Upper lobe of right lung (tissue), 1 donor: ENCODE results near the gene P2RY12. TPM values are rescaled to one million over a fixed set of nuclear protein-coding genes. Genes with fewer than 3 reads are reported as not detected.
"Not testable (repeated sequence)": the region's sequence is repeated elsewhere in the genome, so short reads cannot be mapped to it uniquely, and the experiment has no call there.

Source experiments
- ATAC-seq: fragments of 200-7000 bp; cut with Tn5 transposase; one replicate; pipeline ENCODE4 v1.9.1; 2020; ENCODE audit warnings: mild to moderate bottlenecking, moderate library complexity
- DNase-seq: peaks from one replicate; pipeline ENCODE4 v3.0.0-alpha.2; 2020
- H3K27ac ChIP-seq: fragments of 200-600 bp; one replicate; pipeline ENCODE4 v1.8.0; 2022
- H3K27me3 ChIP-seq: fragments of 200-600 bp; one replicate; pipeline ENCODE4 v1.8.0; 2022; ENCODE audit warnings: mild to moderate bottlenecking
- H3K36me3 ChIP-seq: fragments of 200-600 bp; one replicate; pipeline ENCODE4 v1.8.0; 2022
- H3K4me1 ChIP-seq: fragments of 200-600 bp; one replicate; pipeline ENCODE4 v1.8.0; 2022
- H3K4me3 ChIP-seq: fragments of 200-600 bp; one replicate; pipeline ENCODE4 v1.8.0; 2022; ENCODE audit warnings: mild to moderate bottlenecking
- H3K9me3 ChIP-seq: fragments of 200-600 bp; one replicate; pipeline ENCODE4 v1.8.0; 2022
- CTCF ChIP-seq: fragments of 200-600 bp; IDR thresholded peaks from one replicate; pipeline ENCODE4 v1.8.0; 2022; ENCODE audit warnings: antibody characterized with exemption
- intact Hi-C: fragments of 100-400 bp; cut with DNase I; formaldehyde crosslinking; loops from one replicate; pipeline ENCODE4 v1.11.0; 2022
- total RNA-seq: library from RNA; stranded (reverse); fragmentation: NEBNext Ultra II Directional; extraction: Animal tissue kit (Norgen Biotek cat#: 25700); gene quantifications from one replicate; pipeline ENCODE4 v1.2.1, GENCODE V29; 2021
- donor health status: DM: no; HTN: yes; CAD: no; lungs with severe emphysema.

P2RY12 gene
- total RNA-seq, 1 donor from 2014 or later: 3.1 TPM

DNA sequence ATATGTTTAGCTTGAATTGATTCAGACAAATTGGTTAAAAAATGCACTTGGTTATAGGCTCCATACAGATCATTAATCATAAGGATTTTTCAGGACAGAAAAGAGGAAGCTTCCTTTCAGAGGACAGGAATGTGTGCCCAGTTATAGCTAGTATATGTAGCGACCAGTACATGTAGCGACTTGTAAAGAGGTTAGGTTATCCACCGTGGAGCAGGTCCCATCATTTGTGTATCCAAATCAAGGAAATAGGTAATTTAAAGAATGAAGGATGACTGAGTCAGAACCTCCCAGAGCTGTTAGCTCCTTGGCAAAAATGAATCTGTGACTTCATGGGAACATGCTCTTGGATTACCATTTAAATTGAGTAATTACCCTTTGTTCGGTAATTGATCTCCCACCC is 15.8 kb upstream of the P2RY12 start:
- no peak overlapping the region for H3K4me3 ChIP-seq
- no peaks in the 10 kb centered on the region for H3K27me3 ChIP-seq
- DNase-seq (no peak), ATAC-seq (no peak)
- no peak for TF ChIP-seq CTCF
- H3K27ac ChIP-seq: no peak overlapping the region
- H3K9me3 ChIP-seq: no peaks in the 10 kb centered on the region
- no peaks in the 10 kb centered on the region for H3K4me1 ChIP-seq
- H3K36me3 ChIP-seq: no peaks in the 10 kb centered on the region
- intact Hi-C loops: no loop called here

DNA sequence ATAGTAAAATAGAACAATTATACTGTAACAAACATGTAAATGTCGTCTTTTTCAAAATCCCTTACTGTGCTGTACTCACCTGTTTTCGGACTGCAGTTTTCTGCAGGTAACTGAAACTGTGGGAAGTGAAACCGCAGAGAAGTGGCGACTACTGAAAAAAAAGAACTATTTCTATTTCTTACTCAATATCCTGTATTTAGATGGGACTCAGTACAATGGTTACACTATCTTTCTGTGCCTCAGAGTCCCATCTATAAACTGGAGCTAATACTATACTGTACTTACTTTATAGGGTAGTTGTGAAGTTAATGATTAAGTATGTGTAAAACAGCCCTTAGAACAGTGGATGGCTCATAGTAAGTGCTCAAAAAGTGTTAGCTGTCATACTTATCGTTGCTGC is 14.3 kb upstream of the P2RY12 start:
- no peak overlapping the region for H3K27ac ChIP-seq
- ATAC-seq: peak; percentile 41
- H3K4me3 ChIP-seq: no peak overlapping the region
- H3K4me1 ChIP-seq: no peaks in the 10 kb centered on the region
- intact Hi-C loops: no loop called here
- no peaks in the 10 kb centered on the region for H3K36me3 ChIP-seq
- H3K27me3 ChIP-seq: no peaks in the 10 kb centered on the region
- H3K9me3 ChIP-seq: no peaks in the 10 kb centered on the region
- DNase-seq: no peak
- TF ChIP-seq CTCF: no peak

DNA sequence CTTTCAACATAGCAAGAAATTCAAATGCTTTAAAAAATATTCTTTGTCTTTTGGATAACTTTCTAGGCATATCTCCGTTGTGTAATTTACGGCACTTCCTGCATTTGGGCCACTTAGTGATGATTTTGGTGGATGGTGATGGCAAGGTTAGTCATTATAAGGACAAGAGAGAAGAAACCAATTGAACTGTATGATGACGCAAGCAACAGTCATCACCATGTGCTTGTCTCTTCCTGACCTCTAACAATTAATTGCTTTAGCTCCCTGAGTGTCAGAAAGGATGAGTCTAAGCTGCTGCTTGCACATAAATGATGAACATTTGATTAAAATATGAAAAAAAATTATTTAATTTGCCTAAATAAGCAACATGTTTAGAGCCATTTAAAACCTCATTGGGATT is 11.3 kb upstream of the P2RY12 start:
- intact Hi-C loops: no loop called here
- Histone ChIP-seq H3K4me1 (no peaks in the 10 kb centered on the region), H3K9me3 (no peaks in the 10 kb centered on the region), H3K27ac (no peak overlapping the region), H3K27me3 (no peaks in the 10 kb centered on the region), H3K4me3 (no peak overlapping the region), H3K36me3 (no peaks in the 10 kb centered on the region)
- TF ChIP-seq CTCF: no peak
- DNase-seq: no peak
- no peak for ATAC-seq

DNA sequence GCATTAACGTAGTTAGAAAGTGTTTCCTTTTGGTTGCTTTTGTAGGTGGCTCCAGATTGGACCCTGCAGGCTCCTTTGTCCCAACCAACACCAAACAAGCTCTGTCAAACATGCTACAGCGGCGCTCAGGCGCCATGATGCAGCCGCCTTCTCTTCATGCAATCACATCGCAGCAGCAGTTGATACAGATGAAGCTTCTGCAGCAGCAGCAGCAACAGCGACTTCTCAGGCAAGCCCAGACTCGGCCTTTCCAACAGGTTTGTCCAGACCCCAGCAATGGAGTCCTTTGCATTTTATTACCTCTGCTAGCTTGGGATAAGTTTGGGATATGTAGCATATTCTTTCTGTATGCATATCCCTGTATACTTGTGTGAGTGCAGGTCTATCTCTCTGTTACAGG is 10.1 kb upstream of the P2RY12 start:
- Histone ChIP-seq H3K4me3 (no peak overlapping the region), H3K27ac (no peak overlapping the region), H3K27me3 (no peaks in the 10 kb centered on the region), H3K9me3 (no peaks in the 10 kb centered on the region), H3K4me1 (no peaks in the 10 kb centered on the region), H3K36me3 (no peaks in the 10 kb centered on the region)
- no peak for ATAC-seq
- no peak for TF ChIP-seq CTCF
- DNase-seq: no peak
- intact Hi-C loops: no loop called here

DNA sequence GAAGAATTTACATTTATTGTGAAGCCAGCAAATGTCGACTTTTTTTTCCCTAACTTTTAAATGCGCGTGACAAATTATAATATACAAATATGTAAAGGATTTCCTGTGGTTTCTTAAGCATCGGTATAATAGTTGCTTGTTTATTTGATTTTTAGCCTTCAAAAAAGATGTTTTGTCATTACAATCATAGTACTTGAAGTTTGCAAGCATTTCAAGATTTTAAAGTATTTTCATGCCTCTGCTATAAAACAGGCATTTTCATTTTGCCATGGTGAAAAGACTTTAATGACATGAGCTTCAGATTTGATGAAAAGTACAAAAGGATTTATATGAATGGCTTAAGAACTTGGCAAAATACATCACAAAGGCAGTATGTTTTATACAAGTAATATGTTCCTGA is 9.4 kb upstream of the P2RY12 start:
- no peak for DNase-seq
- Histone ChIP-seq H3K4me3 (no peak overlapping the region), H3K9me3 (no peaks in the 10 kb centered on the region), H3K27ac (no peak overlapping the region), H3K36me3 (no peaks in the 10 kb centered on the region), H3K27me3 (no peaks in the 10 kb centered on the region), H3K4me1 (no peaks in the 10 kb centered on the region)
- ATAC-seq: no peak
- no peak for TF ChIP-seq CTCF
- intact Hi-C loops: no loop called here

- Histone ChIP-seq H3K4me3 (no peak overlapping the region), H3K27ac (no peak overlapping the region), H3K27me3 (no peaks in the 10 kb centered on the region), H3K36me3 (no peaks in the 10 kb centered on the region), H3K4me1 (no peaks in the 10 kb centered on the region), H3K9me3 (no peaks in the 10 kb centered on the region)
- ATAC-seq (no peak), DNase-seq (no peak)
- intact Hi-C loops: no loop called here
- no peak for TF ChIP-seq CTCF
These were observed 8.7 kb upstream of the P2RY12 start for GRCh38 chr3:151393146-151393830.

GRCh38 chr3:151392191-151392590 is 7.6 kb upstream of the P2RY12 start:
- ATAC-seq, H3K36me3 ChIP-seq, H3K27ac ChIP-seq, H3K4me1 ChIP-seq, H3K4me3 ChIP-seq, H3K9me3 ChIP-seq, H3K27me3 ChIP-seq, intact Hi-C loops, DNase-seq: not testable (repeated sequence)
